Bronchial epithelial cell (primary cell): Measurements from ENCODE around the gene TBXA2R. TPM values are rescaled to one million over a fixed set of nuclear protein-coding genes. Genes with fewer than 3 reads are reported as not detected.
A peak's percentile ranks its signal among the peaks of the same experiment; 100 is the strongest.

Experiments used
- DNase-seq: peaks from one replicate; pipeline ENCODE4 v3.0.0-alpha.2; 2010; ENCODE audit warnings: low read depth
- FAIRE-seq: peaks from 2 replicates; lab custom pipeline; 2011; peaks lifted over from hg19 to GRCh38; lab: Jason Lieb, UNC
- H3K27me3 ChIP-seq: 2 replicates; pipeline ENCODE4 v1.5.1; 2011; ENCODE audit warnings: low read length; ENCODE audit not compliant: control insufficient read depth, insufficient read depth
- H3K36me3 ChIP-seq: 2 replicates; pipeline ENCODE4 v1.5.1; 2011; ENCODE audit warnings: low read length; ENCODE audit not compliant: control insufficient read depth, insufficient read depth
- H3K4me3 ChIP-seq: 2 replicates; pipeline ENCODE4 v1.5.1; 2011; ENCODE audit warnings: mild to moderate bottlenecking, low read depth, low read length, control low read depth
- total RNA-seq: library from RNA; depleted of rRNA; stranded (reverse); fragments of >200 nt; gene quantifications from 2 replicates; pipeline ENCODE4 v1.2.1, GENCODE V29; 2014
- TF ChIP-seq, protein P1 (sequence below): IDR thresholded peaks from 2 replicates; pipeline ENCODE4 v1.5.1; 2011; ENCODE audit warnings: mild to moderate bottlenecking, moderate library complexity, low read length, control low read depth, inconsistent platforms; ENCODE audit not compliant: insufficient read depth, severe bottlenecking

Gene TBXA2R
- total RNA-seq, 1 donor from 2014 or later = not detected

DNA sequence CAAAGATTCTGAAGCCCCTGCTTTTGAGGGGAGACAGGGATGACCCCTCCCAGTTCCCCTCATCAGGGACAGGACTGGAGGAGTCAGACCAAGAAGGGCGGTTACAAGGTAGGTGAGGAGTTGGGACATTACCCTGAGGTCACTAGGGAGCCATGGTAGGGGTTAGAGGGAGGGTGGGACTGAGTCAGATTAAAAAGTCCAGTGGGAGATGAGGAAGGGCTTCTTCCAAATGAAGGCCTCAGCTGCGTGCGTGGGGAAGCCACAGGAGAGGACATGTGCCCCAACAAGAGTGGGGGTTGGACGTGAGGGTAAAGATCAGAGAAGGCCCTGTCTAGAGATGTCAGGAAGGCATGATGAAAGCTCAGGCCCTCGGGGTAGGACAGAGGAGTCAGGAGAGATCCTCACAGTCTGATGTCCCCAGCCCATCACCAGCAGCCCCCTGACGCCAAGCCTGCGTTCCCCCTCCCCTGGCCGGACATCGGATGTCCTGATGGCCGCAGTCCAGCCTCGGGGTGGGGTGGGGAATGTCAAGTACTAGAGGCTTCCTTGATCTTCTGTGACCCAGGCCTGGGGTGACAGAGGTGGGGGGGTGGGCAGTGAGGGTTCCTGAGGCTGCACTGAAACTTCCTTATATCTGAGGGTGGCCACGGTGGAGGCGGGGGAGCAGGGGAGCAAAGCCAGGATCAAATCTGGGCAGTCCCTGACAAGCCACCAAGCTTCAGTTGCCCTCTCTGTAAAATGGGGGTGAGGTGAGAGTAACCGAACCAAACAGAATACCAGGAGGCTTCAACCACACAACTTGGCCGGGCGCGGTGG, 42.8 kb downstream of the TBXA2R start:
- DNase-seq (no peak), FAIRE-seq (no peak)
- TF ChIP-seq, protein P1, sequence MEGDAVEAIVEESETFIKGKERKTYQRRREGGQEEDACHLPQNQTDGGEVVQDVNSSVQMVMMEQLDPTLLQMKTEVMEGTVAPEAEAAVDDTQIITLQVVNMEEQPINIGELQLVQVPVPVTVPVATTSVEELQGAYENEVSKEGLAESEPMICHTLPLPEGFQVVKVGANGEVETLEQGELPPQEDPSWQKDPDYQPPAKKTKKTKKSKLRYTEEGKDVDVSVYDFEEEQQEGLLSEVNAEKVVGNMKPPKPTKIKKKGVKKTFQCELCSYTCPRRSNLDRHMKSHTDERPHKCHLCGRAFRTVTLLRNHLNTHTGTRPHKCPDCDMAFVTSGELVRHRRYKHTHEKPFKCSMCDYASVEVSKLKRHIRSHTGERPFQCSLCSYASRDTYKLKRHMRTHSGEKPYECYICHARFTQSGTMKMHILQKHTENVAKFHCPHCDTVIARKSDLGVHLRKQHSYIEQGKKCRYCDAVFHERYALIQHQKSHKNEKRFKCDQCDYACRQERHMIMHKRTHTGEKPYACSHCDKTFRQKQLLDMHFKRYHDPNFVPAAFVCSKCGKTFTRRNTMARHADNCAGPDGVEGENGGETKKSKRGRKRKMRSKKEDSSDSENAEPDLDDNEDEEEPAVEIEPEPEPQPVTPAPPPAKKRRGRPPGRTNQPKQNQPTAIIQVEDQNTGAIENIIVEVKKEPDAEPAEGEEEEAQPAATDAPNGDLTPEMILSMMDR = no peak
- Histone ChIP-seq H3K4me3 (no peak overlapping the region), H3K27me3 (no peaks in the 10 kb centered on the region), H3K36me3 (no peaks in the 10 kb centered on the region)

DNA sequence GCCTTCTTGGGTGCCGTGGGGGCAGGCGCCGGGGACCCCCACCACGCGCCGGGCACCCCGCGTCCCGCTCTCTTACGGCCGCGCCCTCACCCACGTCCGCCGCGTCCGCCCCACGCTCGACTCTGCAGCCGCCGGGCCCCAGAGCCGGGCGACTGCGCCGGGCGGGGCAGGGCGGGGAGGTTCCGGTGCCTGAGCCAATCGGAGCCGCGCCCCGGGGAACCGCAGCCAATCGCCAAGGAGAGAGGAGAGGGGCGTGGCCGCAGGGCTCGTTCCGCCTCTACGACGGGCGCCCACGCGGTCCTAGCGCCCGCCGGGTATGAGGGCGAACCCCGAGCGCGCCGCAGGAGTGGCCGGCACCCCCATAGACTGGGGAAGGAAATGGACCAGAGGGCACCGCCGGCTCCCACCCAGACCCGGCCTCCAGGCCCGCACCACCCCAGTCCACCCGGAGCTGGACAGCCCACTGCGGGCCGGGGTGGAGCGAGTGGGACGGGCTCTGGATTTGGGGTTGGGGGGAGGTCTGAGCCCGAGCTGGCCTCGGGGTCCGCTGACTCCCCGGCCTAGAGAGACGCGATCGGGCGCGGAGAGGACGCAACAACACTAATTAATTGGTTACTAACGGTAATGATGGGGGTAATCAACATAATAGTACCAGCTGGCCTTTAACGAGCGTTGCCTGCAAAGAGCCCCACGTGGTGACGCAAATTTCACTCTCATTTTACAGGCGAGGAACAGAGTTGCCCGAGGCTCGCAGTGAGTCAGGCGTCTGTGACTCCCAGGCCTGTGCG, 49.0 kb downstream of the TBXA2R start, which contains the start of gene MFSD12:
Gene MFSD12, minus strand, starts transcription at position 126 of the 788 bp plus-strand sequence. CDS start 183 bp downstream, outside the sequence.
- TF ChIP-seq, protein P1 = no peak
- peaks cover 1% of the 10 kb centered on the region for H3K36me3 ChIP-seq
- H3K27me3 ChIP-seq = no peaks in the 10 kb centered on the region
- H3K4me3 ChIP-seq = peak within 1 kb of the TSS; percentile 91
- peak; percentile 86 for DNase-seq
- FAIRE-seq = no peak

DNA sequence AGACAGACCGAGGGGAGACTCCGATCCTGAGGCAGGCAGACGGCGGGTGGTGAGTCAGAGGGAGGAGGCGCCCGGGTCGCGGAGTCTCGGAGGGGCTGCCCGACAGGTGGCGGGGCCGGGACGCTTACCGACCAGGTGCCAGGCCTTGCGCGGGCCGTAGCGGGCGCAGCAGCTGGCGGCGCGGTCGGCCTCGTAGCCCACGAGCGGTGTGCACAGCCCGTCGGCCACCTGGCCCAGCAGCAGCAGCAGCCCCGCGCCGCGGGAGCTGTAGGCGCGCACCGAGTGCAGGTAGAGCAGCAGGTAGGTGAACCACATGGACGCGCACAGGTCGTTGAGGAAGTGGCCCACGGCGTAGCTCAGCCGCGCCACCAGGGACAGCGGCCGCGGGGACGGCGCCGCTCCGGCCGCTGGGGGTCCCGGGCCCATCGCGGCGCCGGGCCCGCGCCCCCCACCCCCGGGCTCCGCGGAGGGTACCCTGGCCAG, 49.7 kb downstream of the TBXA2R start:
- FAIRE-seq = no peak
- DNase-seq = peak; percentile 44
- Histone ChIP-seq H3K27me3 (no peaks in the 10 kb centered on the region), H3K36me3 (peaks cover 1% of the 10 kb centered on the region), H3K4me3 (peak overlapping the region; percentile 91)
- TF ChIP-seq, protein P1 = peak; percentile 31

DNA sequence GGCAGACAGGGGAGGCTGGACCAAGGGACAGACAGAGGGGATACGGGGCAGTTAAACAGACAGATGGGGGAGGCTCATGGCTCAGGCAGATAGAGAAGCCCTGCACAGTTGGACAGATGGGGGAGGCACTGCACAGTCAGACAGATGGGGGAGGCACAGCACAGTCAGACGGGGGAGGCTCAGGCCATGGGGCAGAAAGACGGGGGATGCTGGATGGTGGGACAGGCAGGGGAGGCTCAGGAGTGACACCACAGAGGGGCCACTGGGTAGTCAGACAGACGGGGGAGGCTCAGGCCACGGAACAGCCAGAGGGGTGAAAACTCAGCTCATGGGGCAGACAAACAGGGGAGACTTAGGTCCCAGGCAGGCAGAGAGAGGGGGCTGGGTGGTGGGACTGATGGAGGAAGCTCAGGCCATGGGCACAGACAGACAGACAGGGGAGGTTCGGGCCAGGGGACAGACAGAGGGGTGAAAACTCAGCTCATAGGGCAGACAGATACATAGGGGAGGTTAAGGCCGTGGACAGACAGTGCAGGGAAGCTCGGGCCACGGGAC, 50.2 kb downstream of the TBXA2R start:
- peak overlapping the region; percentile 91 for H3K4me3 ChIP-seq
- TF ChIP-seq, protein P1 = no peak
- DNase-seq = no peak
- H3K27me3 ChIP-seq = no peaks in the 10 kb centered on the region
- FAIRE-seq = no peak
- peaks cover 1% of the 10 kb centered on the region for H3K36me3 ChIP-seq

DNA sequence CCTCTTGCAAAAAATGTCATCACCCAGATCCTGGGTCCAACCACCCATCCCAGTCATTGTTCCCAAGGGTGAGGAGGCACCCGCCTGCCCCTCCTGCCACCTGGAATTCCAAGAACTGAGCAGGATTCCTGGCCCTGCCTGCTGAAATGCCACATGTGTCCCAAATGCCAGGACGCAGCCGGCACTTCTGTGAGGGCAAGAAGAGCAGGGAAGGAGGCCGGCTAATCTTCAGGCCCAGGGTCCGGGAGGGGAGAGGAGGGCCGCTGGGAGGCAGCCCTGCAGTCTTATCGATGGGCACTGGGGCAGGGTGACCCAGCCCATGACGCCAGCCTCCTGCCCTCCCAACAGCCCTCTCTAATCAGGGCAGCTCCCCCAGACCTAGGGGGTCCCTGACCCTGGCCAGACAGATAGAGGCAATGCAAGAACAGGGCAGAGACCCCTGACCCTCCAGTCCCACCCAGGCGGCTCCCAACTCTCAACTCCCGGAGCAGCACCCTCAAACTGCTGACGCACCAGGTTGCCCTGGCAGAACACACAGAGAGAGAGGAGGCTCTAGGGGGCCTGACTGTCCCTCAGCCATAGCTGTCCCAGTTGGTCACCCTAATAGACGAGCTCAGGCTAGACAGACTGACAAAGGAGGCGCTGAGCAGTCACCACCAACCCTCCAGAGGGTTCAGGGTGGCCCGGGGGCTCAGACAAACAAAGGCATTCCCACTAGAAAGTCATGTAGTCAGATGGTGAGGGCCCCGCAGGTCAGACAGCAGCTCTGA, 50.8 kb downstream of the TBXA2R start:
- FAIRE-seq = no peak
- peak overlapping the region; percentile 91 for H3K4me3 ChIP-seq
- no peaks in the 10 kb centered on the region for H3K27me3 ChIP-seq
- DNase-seq = no peak
- H3K36me3 ChIP-seq = peaks cover 4% of the 10 kb centered on the region
- TF ChIP-seq, protein P1 = no peak
